Measurements from ENCODE around the gene RBCK1. TPM values are rescaled to one million over a fixed set of nuclear protein-coding genes. Genes with fewer than 3 reads are reported as not detected.

Gene RBCK1
- total RNA-seq, 1 experiment from 2014 or later, result 115 TPM

DNA sequence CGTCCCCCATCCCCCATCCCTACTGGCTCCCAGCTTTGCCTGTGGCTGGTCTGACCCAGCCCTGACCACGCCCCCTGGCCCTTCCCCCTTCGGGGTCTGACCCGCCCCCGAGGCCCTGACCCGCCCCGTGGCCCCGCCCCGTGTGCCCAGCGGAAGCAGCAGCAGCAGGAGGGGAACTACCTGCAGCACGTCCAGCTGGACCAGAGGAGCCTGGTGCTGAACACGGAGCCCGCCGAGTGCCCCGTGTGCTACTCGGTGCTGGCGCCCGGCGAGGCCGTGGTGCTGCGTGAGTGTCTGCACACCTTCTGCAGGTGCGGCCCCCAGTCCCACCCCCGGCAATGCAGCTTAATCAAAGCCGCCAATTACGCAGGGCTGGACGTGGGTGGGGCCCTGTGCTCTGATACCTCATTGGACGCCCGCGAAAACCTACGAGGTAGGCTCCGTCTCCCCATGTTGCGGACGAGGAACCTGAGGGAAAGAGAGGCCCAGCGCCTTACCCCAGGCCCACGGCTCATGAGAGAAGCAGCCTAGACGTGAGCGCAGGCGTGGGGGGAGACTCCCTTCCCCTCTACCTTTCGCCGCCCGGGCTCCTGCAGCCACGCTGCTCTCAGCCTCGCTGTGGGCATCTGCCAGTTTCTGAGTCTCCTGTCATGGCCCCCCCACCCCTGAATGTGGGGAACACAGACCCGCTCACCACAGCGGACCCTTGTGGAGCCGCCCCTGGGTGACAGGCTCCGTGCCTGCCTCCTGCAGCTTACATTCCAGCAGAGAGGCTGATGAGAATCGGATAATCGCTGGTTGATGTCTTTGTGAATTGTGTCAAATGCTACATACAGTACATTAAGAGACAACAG, 12.8 kb downstream of the RBCK1 start:
- ChIA-PET CTCF (no interaction called here), POLR2A (ENCODE audit: unreplicated experiment) (no interaction called here)
- intact Hi-C loops (cut with micrococcal nuclease), result no loop called here
- Histone ChIP-seq H3K4me2 (ENCODE audit: low read length) (no peak overlapping the region), H3K9ac (ENCODE audit: low read length) (no peak overlapping the region), H3K4me3 (ENCODE audit: low read length) (no peak overlapping the region), H3K27ac (ENCODE audit: low read length) (no peak overlapping the region), H3K27me3 (ENCODE audit: low read length) (no peaks in the 10 kb centered on the region), H4K20me1 (ENCODE audit: low read length) (no peaks in the 10 kb centered on the region), H2AFZ (ENCODE audit: low read length) (no peak overlapping the region), H3K79me2 (ENCODE audit: low read length) (no peaks in the 10 kb centered on the region), H3K9me2 (replicated peaks; ENCODE audit: low read length) (no peaks in the 10 kb centered on the region), H3K9me3 (ENCODE audit: low read length) (no peaks in the 10 kb centered on the region), H3K36me3 (ENCODE audit: low read depth, low read length) (peaks cover 18% of the 10 kb centered on the region), H3F3A (ENCODE audit: low read length, unreplicated experiment) (no peaks in the 10 kb centered on the region), H3K4me1 (ENCODE audit: insufficient read depth, low read length) (no peaks in the 10 kb centered on the region)
- TF ChIP-seq, protein P1, sequence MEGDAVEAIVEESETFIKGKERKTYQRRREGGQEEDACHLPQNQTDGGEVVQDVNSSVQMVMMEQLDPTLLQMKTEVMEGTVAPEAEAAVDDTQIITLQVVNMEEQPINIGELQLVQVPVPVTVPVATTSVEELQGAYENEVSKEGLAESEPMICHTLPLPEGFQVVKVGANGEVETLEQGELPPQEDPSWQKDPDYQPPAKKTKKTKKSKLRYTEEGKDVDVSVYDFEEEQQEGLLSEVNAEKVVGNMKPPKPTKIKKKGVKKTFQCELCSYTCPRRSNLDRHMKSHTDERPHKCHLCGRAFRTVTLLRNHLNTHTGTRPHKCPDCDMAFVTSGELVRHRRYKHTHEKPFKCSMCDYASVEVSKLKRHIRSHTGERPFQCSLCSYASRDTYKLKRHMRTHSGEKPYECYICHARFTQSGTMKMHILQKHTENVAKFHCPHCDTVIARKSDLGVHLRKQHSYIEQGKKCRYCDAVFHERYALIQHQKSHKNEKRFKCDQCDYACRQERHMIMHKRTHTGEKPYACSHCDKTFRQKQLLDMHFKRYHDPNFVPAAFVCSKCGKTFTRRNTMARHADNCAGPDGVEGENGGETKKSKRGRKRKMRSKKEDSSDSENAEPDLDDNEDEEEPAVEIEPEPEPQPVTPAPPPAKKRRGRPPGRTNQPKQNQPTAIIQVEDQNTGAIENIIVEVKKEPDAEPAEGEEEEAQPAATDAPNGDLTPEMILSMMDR (conservative IDR thresholded peaks at IDR 0.05; ENCODE audit: low read depth, low read length), result no peak
- TF ChIP-seq EZH2phosphoT487 (IDR thresholded peaks at IDR 0.05; ENCODE audit: borderline replicate concordance, low read length) (no peak), EZH2 (IDR thresholded peaks at IDR 0.05; ENCODE audit: low read length, unreplicated experiment) (no peak)
- ATAC-seq (peak; percentile 52; the same call in 1 of the 2 replicates), DNase-seq (no peak)
- no TSS peak for BruUV-seq (replicated peaks)

DNA sequence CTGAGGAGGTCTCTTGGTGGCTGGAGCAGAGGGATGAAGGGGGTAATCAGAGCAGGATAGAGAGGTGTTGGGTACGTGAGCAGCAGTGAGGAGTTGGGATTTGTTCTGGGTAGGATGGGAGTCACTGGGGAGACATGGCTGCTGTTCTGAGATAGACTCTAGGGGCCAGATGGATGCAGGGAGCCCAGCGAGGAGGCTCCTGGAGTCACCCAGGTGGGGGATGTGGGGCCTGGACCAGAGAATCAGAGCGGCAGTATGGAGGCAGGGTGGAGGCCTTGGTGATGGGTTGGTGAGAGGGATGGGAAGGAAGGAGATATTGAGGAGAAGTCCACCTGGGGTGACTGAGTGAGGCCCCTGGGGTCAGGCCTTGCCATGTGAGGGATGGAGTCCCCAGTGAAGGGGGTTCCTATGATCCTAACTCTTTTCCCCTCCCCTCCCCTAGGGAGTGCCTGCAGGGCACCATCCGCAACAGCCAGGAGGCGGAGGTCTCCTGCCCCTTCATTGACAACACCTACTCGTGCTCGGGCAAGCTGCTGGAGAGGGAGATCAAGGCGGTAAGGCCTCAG, 13.7 kb downstream of the RBCK1 start:
- Histone ChIP-seq H3K9me3 (ENCODE audit: low read length) (no peaks in the 10 kb centered on the region), H2AFZ (ENCODE audit: low read length) (no peak overlapping the region), H3F3A (ENCODE audit: low read length, unreplicated experiment) (no peaks in the 10 kb centered on the region), H3K36me3 (ENCODE audit: low read depth, low read length) (peaks cover 18% of the 10 kb centered on the region), H3K79me2 (ENCODE audit: low read length) (no peaks in the 10 kb centered on the region), H3K9ac (ENCODE audit: low read length) (no peak overlapping the region), H3K9me2 (replicated peaks; ENCODE audit: low read length) (no peaks in the 10 kb centered on the region), H4K20me1 (ENCODE audit: low read length) (no peaks in the 10 kb centered on the region), H3K4me2 (ENCODE audit: low read length) (no peak overlapping the region), H3K27me3 (ENCODE audit: low read length) (no peaks in the 10 kb centered on the region), H3K4me1 (ENCODE audit: insufficient read depth, low read length) (no peaks in the 10 kb centered on the region), H3K4me3 (ENCODE audit: low read length) (no peak overlapping the region), H3K27ac (ENCODE audit: low read length) (no peak overlapping the region)
- ATAC-seq, result no peak
- ChIA-PET POLR2A (ENCODE audit: unreplicated experiment) (no interaction called here), CTCF (no interaction called here)
- TSS peak; percentile 23 for BruUV-seq (replicated peaks)
- TF ChIP-seq EZH2phosphoT487 (IDR thresholded peaks at IDR 0.05; ENCODE audit: borderline replicate concordance, low read length) (no peak), EZH2 (IDR thresholded peaks at IDR 0.05; ENCODE audit: low read length, unreplicated experiment) (no peak)
- TF ChIP-seq, protein P1 (conservative IDR thresholded peaks at IDR 0.05; ENCODE audit: low read depth, low read length), result no peak
- DNase-seq, result no peak
- intact Hi-C loops (cut with micrococcal nuclease), result no loop called here

DNA sequence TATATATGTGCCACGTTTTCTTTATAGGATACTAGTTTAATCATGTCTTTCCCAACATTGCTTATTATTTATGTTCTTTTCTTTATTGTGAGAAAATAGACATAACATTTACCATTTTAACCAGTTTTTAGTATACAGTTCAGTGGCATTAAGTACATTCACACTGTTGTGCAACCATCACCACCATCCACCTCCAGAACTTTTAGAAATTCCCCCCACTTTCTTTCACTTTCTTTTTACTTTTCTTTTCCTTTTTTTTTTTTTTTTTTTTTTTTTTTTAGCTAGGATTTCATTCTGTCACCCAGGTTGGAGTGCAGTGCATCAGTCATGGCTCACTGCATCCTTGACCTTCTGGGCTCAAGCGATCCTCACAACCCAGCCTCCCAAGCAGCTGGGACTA, 18.5 kb downstream of the RBCK1 start:
- intact Hi-C loops (cut with micrococcal nuclease), result no loop called here
- H3K9ac ChIP-seq (ENCODE audit: low read length), result no peak overlapping the region
- no TSS peak for BruUV-seq (replicated peaks)
- H3K4me2 ChIP-seq (ENCODE audit: low read length), result no peak overlapping the region
- peaks cover 15% of the 10 kb centered on the region for H3K36me3 ChIP-seq (ENCODE audit: low read depth, low read length)
- H3K9me3 ChIP-seq (ENCODE audit: low read length), result no peaks in the 10 kb centered on the region
- H4K20me1 ChIP-seq (ENCODE audit: low read length), result no peaks in the 10 kb centered on the region
- no peaks in the 10 kb centered on the region for H3K27me3 ChIP-seq (ENCODE audit: low read length)
- ChIA-PET POLR2A (ENCODE audit: unreplicated experiment) (no interaction called here), CTCF (no interaction called here)
- H2AFZ ChIP-seq (ENCODE audit: low read length), result no peak overlapping the region
- H3K79me2 ChIP-seq (ENCODE audit: low read length), result no peaks in the 10 kb centered on the region
- no peak for TF ChIP-seq EZH2phosphoT487 (IDR thresholded peaks at IDR 0.05; ENCODE audit: borderline replicate concordance, low read length)
- TF ChIP-seq EZH2 (IDR thresholded peaks at IDR 0.05; ENCODE audit: low read length, unreplicated experiment), result no peak
- TF ChIP-seq, protein P1 (conservative IDR thresholded peaks at IDR 0.05; ENCODE audit: low read depth, low read length), result no peak
- DNase-seq (no peak), ATAC-seq (no peak)
- peaks cover 3% of the 10 kb centered on the region for H3F3A ChIP-seq (ENCODE audit: low read length, unreplicated experiment)
- no peaks in the 10 kb centered on the region for H3K9me2 ChIP-seq (replicated peaks; ENCODE audit: low read length)
- H3K4me3 ChIP-seq (ENCODE audit: low read length), result no peak overlapping the region
- H3K27ac ChIP-seq (ENCODE audit: low read length), result no peak overlapping the region
- H3K4me1 ChIP-seq (ENCODE audit: insufficient read depth, low read length), result no peaks in the 10 kb centered on the region
